Measurements from ENCODE around the gene CACNB4.

DNA sequence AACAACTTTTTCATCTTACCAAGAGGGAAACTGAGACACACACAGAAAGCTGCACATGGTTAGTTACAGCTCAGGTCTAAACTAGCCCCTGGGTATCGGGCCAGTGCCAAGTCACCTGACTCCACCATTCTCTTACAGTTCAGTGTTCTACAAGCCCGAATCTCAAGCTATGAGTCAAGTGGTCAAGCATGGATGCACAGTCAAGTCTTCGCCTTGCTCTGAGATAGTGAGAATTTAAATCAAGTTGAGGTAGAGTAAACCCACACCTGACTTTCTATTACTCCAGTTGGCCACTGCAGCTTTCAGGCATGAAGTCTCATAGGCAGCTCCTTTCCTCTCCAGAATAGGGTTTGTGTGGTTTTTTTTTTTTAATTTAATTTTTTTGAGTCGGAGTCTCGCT is 236.1 kb downstream of the CACNB4 start:
- TF ChIP-seq BHLHE40 (IDR thresholded peaks at IDR 0.05; ENCODE audit: borderline replicate concordance) (no peak), FOXK2 (IDR thresholded peaks at IDR 0.05) (no peak), SP1 (IDR thresholded peaks at IDR 0.05) (no peak), FOXM1 (IDR thresholded peaks at IDR 0.05; ENCODE audit: borderline replicate concordance) (no peak), LEF1 (IDR thresholded peaks at IDR 0.05; ENCODE audit: borderline replicate concordance) (no peak), TARDBP (IDR thresholded peaks at IDR 0.05) (no peak), FOXA1 (IDR thresholded peaks at IDR 0.05) (no peak), ZNF384 (IDR thresholded peaks at IDR 0.05) (no peak), SUZ12 (IDR thresholded peaks at IDR 0.05) (no peak), NFRKB (IDR thresholded peaks at IDR 0.05) (no peak)

Data from HEK293T (cell line).